ENCODE measurements around the gene ZER1.
"Not testable (repeated sequence)": the region's sequence is repeated elsewhere in the genome, so short reads cannot be mapped to it uniquely, and the experiment has no call there.

The ZER1 gene

GRCh38 chr9:128702949-128703615 is 68.6 kb downstream of the ZER1 start:
- in situ Hi-C loops (cut with HindIII; ENCODE audit: low pct_unique_long_range_greater_than_20kb, low sequenced_read_pairs), result no loop called here
- no peak for TF ChIP-seq JUND (IDR thresholded peaks at IDR 0.05; ENCODE audit: low read depth)
- DNase-seq (ENCODE audit: low read depth in 1 of 2, low spot score in 1 of 2), result peak; percentile 37 to 69

GRCh38 chr9:128702445-128702948 is 69.2 kb downstream of the ZER1 start, which contains the start of gene PKN3:
TSS of gene PKN3 (plus strand) at chr9:128702503. CDS start at chr9:128702916, 413 bp downstream.
- TF ChIP-seq JUND (IDR thresholded peaks at IDR 0.05; ENCODE audit: low read depth), result no peak
- DNase-seq (ENCODE audit: low read depth in 1 of 2, low spot score in 1 of 2), result peak; percentile 92 to 99
- in situ Hi-C loops (cut with HindIII; ENCODE audit: low pct_unique_long_range_greater_than_20kb, low sequenced_read_pairs), result no loop called here

- TF ChIP-seq JUND (IDR thresholded peaks at IDR 0.05; ENCODE audit: low read depth), result no peak
- DNase-seq (ENCODE audit: low read depth in 1 of 2, low spot score in 1 of 2), result no peak
- in situ Hi-C loops (cut with HindIII; ENCODE audit: low pct_unique_long_range_greater_than_20kb, low sequenced_read_pairs), result no loop called here
Observed at GRCh38 chr9:128701227-128701854, 70.4 kb downstream of the ZER1 start.

GRCh38 chr9:128699096-128699795 is 72.5 kb downstream of the ZER1 start:
- DNase-seq (ENCODE audit: low read depth in 1 of 2, low spot score in 1 of 2); in situ Hi-C loops (cut with HindIII; ENCODE audit: low pct_unique_long_range_greater_than_20kb, low sequenced_read_pairs): not testable (repeated sequence)

GRCh38 chr9:128696923-128697707 is 74.6 kb downstream of the ZER1 start:
- no peak for TF ChIP-seq JUND (IDR thresholded peaks at IDR 0.05; ENCODE audit: low read depth)
- DNase-seq (ENCODE audit: low read depth in 1 of 2, low spot score in 1 of 2), result no peak
- in situ Hi-C loops (cut with HindIII; ENCODE audit: low pct_unique_long_range_greater_than_20kb, low sequenced_read_pairs), result no loop called here

- in situ Hi-C loops (cut with HindIII; ENCODE audit: low pct_unique_long_range_greater_than_20kb, low sequenced_read_pairs), result no loop called here
- no peak for TF ChIP-seq JUND (IDR thresholded peaks at IDR 0.05; ENCODE audit: low read depth)
- DNase-seq (ENCODE audit: low read depth in 1 of 2, low spot score in 1 of 2), result no peak
Observed at GRCh38 chr9:128694344-128694743, 77.4 kb downstream of the ZER1 start.

- in situ Hi-C loops (cut with HindIII; ENCODE audit: low pct_unique_long_range_greater_than_20kb, low sequenced_read_pairs), result not testable (repeated sequence)
Observed at GRCh38 chr9:128693738-128694137, 78.0 kb downstream of the ZER1 start.

GRCh38 chr9:128690684-128691034 is 81.1 kb downstream of the ZER1 start:
- no peak for TF ChIP-seq JUND (IDR thresholded peaks at IDR 0.05; ENCODE audit: low read depth)
- in situ Hi-C loops (cut with HindIII; ENCODE audit: low pct_unique_long_range_greater_than_20kb, low sequenced_read_pairs), result no loop called here

More at GRCh38 chr9:128693738-128694137, 78.0 kb downstream of the ZER1 start:
- not testable (repeated sequence) for DNase-seq (ENCODE audit: low read depth in 1 of 2, low spot score in 1 of 2)

GRCh38 chr9:128689820-128690683 is 81.7 kb downstream of the ZER1 start:
- DNase-seq (ENCODE audit: low read depth in 1 of 2, low spot score in 1 of 2), result peak; percentile 75
- in situ Hi-C loops (cut with HindIII; ENCODE audit: low pct_unique_long_range_greater_than_20kb, low sequenced_read_pairs), result no loop called here
- no peak for TF ChIP-seq JUND (IDR thresholded peaks at IDR 0.05; ENCODE audit: low read depth)

More at GRCh38 chr9:128690684-128691034, 81.1 kb downstream of the ZER1 start:
- no peak for DNase-seq (ENCODE audit: low read depth in 1 of 2, low spot score in 1 of 2)

GRCh38 chr9:128689293-128689774 is 82.4 kb downstream of the ZER1 start:
- no peak for TF ChIP-seq JUND (IDR thresholded peaks at IDR 0.05; ENCODE audit: low read depth)
- DNase-seq (ENCODE audit: low read depth in 1 of 2, low spot score in 1 of 2), result peak in 1 of 2 experiments; percentile 63
- in situ Hi-C loops (cut with HindIII; ENCODE audit: low pct_unique_long_range_greater_than_20kb, low sequenced_read_pairs), result no loop called here

GRCh38 chr9:128688501-128689292 is 83.0 kb downstream of the ZER1 start, which contains the start of gene SET:
TSS of gene SET (plus strand) at chr9:128689222. CDS start at chr9:128689583, 361 bp downstream.
- in situ Hi-C loops (cut with HindIII; ENCODE audit: low pct_unique_long_range_greater_than_20kb, low sequenced_read_pairs), result no loop called here
- peak; percentile 98 to 100 for DNase-seq (ENCODE audit: low read depth in 1 of 2, low spot score in 1 of 2)
- no peak for TF ChIP-seq JUND (IDR thresholded peaks at IDR 0.05; ENCODE audit: low read depth)

Data from T47D (cell line).